ENCODE results near the gene ADAM10. TPM values are rescaled to one million over a fixed set of nuclear protein-coding genes. Genes with fewer than 3 reads are reported as not detected.

The ADAM10 gene
- total and polyA plus RNA-seq, 2 of the 4 experiments (the other 2 are of a cell fraction): 110 to 185 TPM

- TF ChIP-seq ELK1 (IDR thresholded peaks at IDR 0.05; ENCODE audit: borderline replicate concordance, low read depth, low read length): no peak
- no peak for TF ChIP-seq CEBPB (IDR thresholded peaks at IDR 0.05; ENCODE audit: low read depth, low read length)
Observed at GRCh38 chr15:58549013-58549784, 200.3 kb downstream of the ADAM10 start (continued).
